ENCODE data around the gene CNKSR3.

- TF ChIP-seq, protein P1, sequence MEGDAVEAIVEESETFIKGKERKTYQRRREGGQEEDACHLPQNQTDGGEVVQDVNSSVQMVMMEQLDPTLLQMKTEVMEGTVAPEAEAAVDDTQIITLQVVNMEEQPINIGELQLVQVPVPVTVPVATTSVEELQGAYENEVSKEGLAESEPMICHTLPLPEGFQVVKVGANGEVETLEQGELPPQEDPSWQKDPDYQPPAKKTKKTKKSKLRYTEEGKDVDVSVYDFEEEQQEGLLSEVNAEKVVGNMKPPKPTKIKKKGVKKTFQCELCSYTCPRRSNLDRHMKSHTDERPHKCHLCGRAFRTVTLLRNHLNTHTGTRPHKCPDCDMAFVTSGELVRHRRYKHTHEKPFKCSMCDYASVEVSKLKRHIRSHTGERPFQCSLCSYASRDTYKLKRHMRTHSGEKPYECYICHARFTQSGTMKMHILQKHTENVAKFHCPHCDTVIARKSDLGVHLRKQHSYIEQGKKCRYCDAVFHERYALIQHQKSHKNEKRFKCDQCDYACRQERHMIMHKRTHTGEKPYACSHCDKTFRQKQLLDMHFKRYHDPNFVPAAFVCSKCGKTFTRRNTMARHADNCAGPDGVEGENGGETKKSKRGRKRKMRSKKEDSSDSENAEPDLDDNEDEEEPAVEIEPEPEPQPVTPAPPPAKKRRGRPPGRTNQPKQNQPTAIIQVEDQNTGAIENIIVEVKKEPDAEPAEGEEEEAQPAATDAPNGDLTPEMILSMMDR (IDR thresholded peaks at IDR 0.05): no peak
- no peak for TF ChIP-seq POLR2A (IDR thresholded peaks at IDR 0.05)
Measured at GRCh38 chr6:154532426-154532825, 21.9 kb upstream of the CNKSR3 start.

All from right lobe of liver (tissue), 4 donors.